MM.1S (cell line): ENCODE measurements around the gene ADAMTSL2.

Source experiments
- EZH2phosphoT487 ChIP-seq: fragments of 300-600 bp; sonication (generic); IDR thresholded peaks from 2 replicates; pipeline ENCODE4 v1.6.1; 2018; ENCODE audit warnings: antibody characterized with exemption, low read length
- TF ChIP-seq, protein P1 (sequence below): fragments of 300-600 bp; sonication (generic); IDR thresholded peaks from 2 replicates; pipeline ENCODE4 v1.5.1; 2016; ENCODE audit warnings: antibody characterized with exemption, low read length, mixed read lengths

DNA sequence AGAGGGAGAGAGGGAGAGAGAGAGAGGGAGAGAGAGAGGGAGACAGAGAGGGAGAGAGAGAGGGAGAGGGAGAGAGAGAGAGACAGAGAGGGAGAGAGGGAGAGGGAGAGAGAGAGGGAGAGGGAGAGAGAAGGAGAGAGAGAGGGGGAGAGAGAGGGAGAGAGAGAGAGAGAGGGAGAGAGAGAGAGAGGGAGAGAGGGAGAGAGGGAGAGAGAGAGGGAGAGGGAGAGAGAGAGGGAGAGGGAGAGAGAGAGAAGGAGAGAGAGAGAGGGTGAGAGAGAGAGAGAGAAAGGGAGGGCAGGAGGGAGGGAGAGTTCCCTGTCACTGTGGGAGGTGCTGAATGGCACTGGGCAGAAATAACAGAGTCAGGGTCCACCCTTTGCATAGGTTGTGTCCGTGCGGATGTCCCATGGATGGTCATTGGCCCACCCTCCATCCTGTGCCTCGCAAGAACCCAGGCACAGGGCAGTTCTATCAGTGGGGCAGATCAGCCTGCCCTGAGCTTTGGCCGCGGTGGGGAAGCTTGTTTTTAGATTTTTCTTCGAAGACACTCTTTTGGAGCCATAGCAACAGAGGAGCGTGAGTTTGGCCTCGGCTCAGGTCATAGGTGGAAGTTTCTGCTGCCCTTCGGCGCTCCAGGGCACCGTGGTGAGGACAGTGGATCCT lies 30.1 kb downstream of the ADAMTSL2 start:
- TF ChIP-seq, protein P1, sequence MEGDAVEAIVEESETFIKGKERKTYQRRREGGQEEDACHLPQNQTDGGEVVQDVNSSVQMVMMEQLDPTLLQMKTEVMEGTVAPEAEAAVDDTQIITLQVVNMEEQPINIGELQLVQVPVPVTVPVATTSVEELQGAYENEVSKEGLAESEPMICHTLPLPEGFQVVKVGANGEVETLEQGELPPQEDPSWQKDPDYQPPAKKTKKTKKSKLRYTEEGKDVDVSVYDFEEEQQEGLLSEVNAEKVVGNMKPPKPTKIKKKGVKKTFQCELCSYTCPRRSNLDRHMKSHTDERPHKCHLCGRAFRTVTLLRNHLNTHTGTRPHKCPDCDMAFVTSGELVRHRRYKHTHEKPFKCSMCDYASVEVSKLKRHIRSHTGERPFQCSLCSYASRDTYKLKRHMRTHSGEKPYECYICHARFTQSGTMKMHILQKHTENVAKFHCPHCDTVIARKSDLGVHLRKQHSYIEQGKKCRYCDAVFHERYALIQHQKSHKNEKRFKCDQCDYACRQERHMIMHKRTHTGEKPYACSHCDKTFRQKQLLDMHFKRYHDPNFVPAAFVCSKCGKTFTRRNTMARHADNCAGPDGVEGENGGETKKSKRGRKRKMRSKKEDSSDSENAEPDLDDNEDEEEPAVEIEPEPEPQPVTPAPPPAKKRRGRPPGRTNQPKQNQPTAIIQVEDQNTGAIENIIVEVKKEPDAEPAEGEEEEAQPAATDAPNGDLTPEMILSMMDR, result no peak
- no peak for TF ChIP-seq EZH2phosphoT487
